ENCODE measurements around the gene BIN1. TPM values are rescaled to one million over a fixed set of nuclear protein-coding genes. Genes with fewer than 3 reads are reported as not detected.

Gene BIN1

GRCh38 chr2:127004893-127005600 lies 101.9 kb downstream of the BIN1 start:
- Histone ChIP-seq H3K9ac (ENCODE audit: low read depth, low read length) (no peak overlapping the region), H3K27me3 (ENCODE audit: control insufficient read depth, insufficient read depth, low read length) (no peaks in the 10 kb centered on the region), H3K4me3 (ENCODE audit: low read length) (no peak overlapping the region), H3K4me2 (ENCODE audit: low read length) (no peak overlapping the region), H3K36me3 (ENCODE audit: insufficient read depth, low read length) (no peaks in the 10 kb centered on the region), H3K4me1 (ENCODE audit: control insufficient read depth, insufficient read depth, low read length) (peaks cover 12% of the 10 kb centered on the region), H3K9me3 (replicated peaks; ENCODE audit: low read length) (no peaks in the 10 kb centered on the region)

- H3K4me3 ChIP-seq (ENCODE audit: low read length), result no peak overlapping the region
- peaks cover 12% of the 10 kb centered on the region for H3K4me1 ChIP-seq (ENCODE audit: control insufficient read depth, insufficient read depth, low read length)
- H3K9ac ChIP-seq (ENCODE audit: low read depth, low read length), result no peak overlapping the region
- no peaks in the 10 kb centered on the region for H3K9me3 ChIP-seq (replicated peaks; ENCODE audit: low read length)
- H3K36me3 ChIP-seq (ENCODE audit: insufficient read depth, low read length), result no peaks in the 10 kb centered on the region
- H3K27me3 ChIP-seq (ENCODE audit: control insufficient read depth, insufficient read depth, low read length), result peaks cover 5% of the 10 kb centered on the region
- H3K4me2 ChIP-seq (ENCODE audit: low read length), result no peak overlapping the region
These were observed 103.7 kb downstream of the BIN1 start for GRCh38 chr2:127003070-127003800.

GRCh38 chr2:127001751-127002150 lies 105.2 kb downstream of the BIN1 start:
- no peak overlapping the region for H3K9ac ChIP-seq (ENCODE audit: low read depth, low read length)
- no peaks in the 10 kb centered on the region for H3K4me1 ChIP-seq (ENCODE audit: control insufficient read depth, insufficient read depth, low read length)
- H3K9me3 ChIP-seq (replicated peaks; ENCODE audit: low read length), result no peaks in the 10 kb centered on the region
- no peaks in the 10 kb centered on the region for H3K36me3 ChIP-seq (ENCODE audit: insufficient read depth, low read length)
- peaks cover 11% of the 10 kb centered on the region for H3K27me3 ChIP-seq (ENCODE audit: control insufficient read depth, insufficient read depth, low read length)
- no peak overlapping the region for H3K4me2 ChIP-seq (ENCODE audit: low read length)
- H3K4me3 ChIP-seq (ENCODE audit: low read length), result no peak overlapping the region

GRCh38 chr2:127000937-127001336 lies 106.0 kb downstream of the BIN1 start:
- peaks cover 19% of the 10 kb centered on the region for H3K27me3 ChIP-seq (ENCODE audit: control insufficient read depth, insufficient read depth, low read length)
- no peak overlapping the region for H3K4me3 ChIP-seq (ENCODE audit: low read length)
- no peaks in the 10 kb centered on the region for H3K4me1 ChIP-seq (ENCODE audit: control insufficient read depth, insufficient read depth, low read length)
- no peak overlapping the region for H3K4me2 ChIP-seq (ENCODE audit: low read length)
- H3K9ac ChIP-seq (ENCODE audit: low read depth, low read length), result no peak overlapping the region
- H3K36me3 ChIP-seq (ENCODE audit: insufficient read depth, low read length), result no peaks in the 10 kb centered on the region
- H3K9me3 ChIP-seq (replicated peaks; ENCODE audit: low read length), result no peaks in the 10 kb centered on the region

- Histone ChIP-seq H3K9me3 (replicated peaks; ENCODE audit: low read length) (no peaks in the 10 kb centered on the region), H3K36me3 (ENCODE audit: insufficient read depth, low read length) (no peaks in the 10 kb centered on the region), H3K9ac (ENCODE audit: low read depth, low read length) (no peak overlapping the region), H3K4me1 (ENCODE audit: control insufficient read depth, insufficient read depth, low read length) (no peaks in the 10 kb centered on the region), H3K4me3 (ENCODE audit: low read length) (no peak overlapping the region), H3K4me2 (ENCODE audit: low read length) (no peak overlapping the region), H3K27me3 (ENCODE audit: control insufficient read depth, insufficient read depth, low read length) (peaks cover 25% of the 10 kb centered on the region)
These were observed 106.8 kb downstream of the BIN1 start for GRCh38 chr2:127000194-127000593.

GRCh38 chr2:126999106-126999756 lies 107.7 kb downstream of the BIN1 start:
- Histone ChIP-seq H3K4me1 (ENCODE audit: control insufficient read depth, insufficient read depth, low read length) (no peaks in the 10 kb centered on the region), H3K9ac (ENCODE audit: low read depth, low read length) (no peak overlapping the region), H3K4me2 (ENCODE audit: low read length) (no peak overlapping the region), H3K36me3 (ENCODE audit: insufficient read depth, low read length) (no peaks in the 10 kb centered on the region), H3K9me3 (replicated peaks; ENCODE audit: low read length) (no peaks in the 10 kb centered on the region), H3K27me3 (ENCODE audit: control insufficient read depth, insufficient read depth, low read length) (peaks cover 30% of the 10 kb centered on the region), H3K4me3 (ENCODE audit: low read length) (no peak overlapping the region)

GRCh38 chr2:126998486-126998885 lies 108.5 kb downstream of the BIN1 start:
- H3K9ac ChIP-seq (ENCODE audit: low read depth, low read length), result no peak overlapping the region
- no peak overlapping the region for H3K4me3 ChIP-seq (ENCODE audit: low read length)
- no peak overlapping the region for H3K4me2 ChIP-seq (ENCODE audit: low read length)
- H3K36me3 ChIP-seq (ENCODE audit: insufficient read depth, low read length), result no peaks in the 10 kb centered on the region
- peaks cover 32% of the 10 kb centered on the region for H3K27me3 ChIP-seq (ENCODE audit: control insufficient read depth, insufficient read depth, low read length)
- H3K9me3 ChIP-seq (replicated peaks; ENCODE audit: low read length), result no peaks in the 10 kb centered on the region
- H3K4me1 ChIP-seq (ENCODE audit: control insufficient read depth, insufficient read depth, low read length), result no peaks in the 10 kb centered on the region

Small RNA genes within 50 kb of the gene (small RNA-seq; reads per million reads assigned to genes)
- gene RNU7-182P, result not detected
